ENCODE measurements around the gene RAP2A. TPM values are rescaled to one million over a fixed set of nuclear protein-coding genes. Genes with fewer than 3 reads are reported as not detected.

RAP2A gene
- total RNA-seq, 1 experiment from 2014 or later, result 32.1 TPM

- TF ChIP-seq CTCF (conservative IDR thresholded peaks at IDR 0.05), result no peak
- no peak overlapping the region for H2AFZ ChIP-seq (ENCODE audit: low read length)
- Mint-ChIP-seq H3K4me1 (peaks cover 8 to 11% of the 10 kb centered on the region in 2 experiments; a peak in 3 of 4 replicates), H3K27ac (no peak overlapping the region), H3K9me3 (no peaks in the 10 kb centered on the region), H3K36me3 (ENCODE audit: insufficient read depth in 1 of 3, low read depth in 3 of 3) (peaks cover 6 to 8% (median 7%) of the 10 kb centered on the region in 3 experiments; a peak in 5 of 7 replicates), H3K4me3 (no peak overlapping the region), H3K27me3 (ENCODE audit: low read depth) (no peaks in the 10 kb centered on the region)
- no peak overlapping the region for H4K91ac ChIP-seq (ENCODE audit: insufficient read length, low read depth, low read length)
- H4K5ac ChIP-seq (ENCODE audit: insufficient read length, low read depth, low read length), result no peak overlapping the region
- no peaks in the 10 kb centered on the region for H3K27me3 ChIP-seq (ENCODE audit: insufficient read depth, low read length)
- no peak overlapping the region for H2BK5ac ChIP-seq (ENCODE audit: insufficient read length, low read length)
- H3K56ac ChIP-seq (ENCODE audit: insufficient read length, low read depth, low read length), result no peak overlapping the region
- no peaks in the 10 kb centered on the region for H3K79me2 ChIP-seq (ENCODE audit: insufficient read depth, low read length)
- H3K4me2 ChIP-seq (ENCODE audit: insufficient read depth, insufficient read length, low read length), result no peak overlapping the region
- WGBS (ENCODE audit: extremely low coverage, insufficient read length, low lambda C conversion rate), result no CpG with 5 or more reads among the region's 3 CpGs
- H3T11ph ChIP-seq (ENCODE audit: low read length), result no peak overlapping the region
- H2BK20ac ChIP-seq (ENCODE audit: low read depth, low read length, poor library complexity, severe bottlenecking), result no peak overlapping the region
- no peaks in the 10 kb centered on the region for H3K23me2 ChIP-seq (ENCODE audit: insufficient read length, low read depth, low read length, poor library complexity, severe bottlenecking)
- no peaks in the 10 kb centered on the region for H3K9me3 ChIP-seq (ENCODE audit: control insufficient read depth, low read depth, low read length)
- no peaks in the 10 kb centered on the region; the same call in 1 of the 2 replicates for H3K4me1 ChIP-seq (ENCODE audit: insufficient read depth, low read length)
- no peak overlapping the region for H3K4ac ChIP-seq (ENCODE audit: low read depth, low read length)
- H4K8ac ChIP-seq (replicated peaks; ENCODE audit: insufficient read length, low read depth, low read length), result no peak overlapping the region
- no peaks in the 10 kb centered on the region for H4K20me1 ChIP-seq (ENCODE audit: control insufficient read depth, insufficient read depth, insufficient read length)
- no peaks in the 10 kb centered on the region for H3K79me1 ChIP-seq (ENCODE audit: insufficient read depth, low read depth, low read length, poor library complexity, severe bottlenecking)
- no peak overlapping the region for H2AK5ac ChIP-seq (ENCODE audit: insufficient read length, low read length)
- no peak overlapping the region for H2BK120ac ChIP-seq (ENCODE audit: low read depth, low read length, poor library complexity, severe bottlenecking)
- no peak for DNase-seq
- H2BK15ac ChIP-seq (ENCODE audit: low read depth, low read length), result no peak overlapping the region
- H3K14ac ChIP-seq (ENCODE audit: insufficient read depth, low read length), result no peak overlapping the region
- no peak overlapping the region for H3K23ac ChIP-seq (ENCODE audit: insufficient read length, low read depth, low read length)
- H3K18ac ChIP-seq (ENCODE audit: insufficient read length, low read depth, low read length), result no peak overlapping the region
- no peak overlapping the region for H3K27ac ChIP-seq (ENCODE audit: insufficient read length, low read depth, low read length)
- H2BK12ac ChIP-seq (ENCODE audit: insufficient read length, low read depth, low read length), result no peak overlapping the region
- H3K9ac ChIP-seq (ENCODE audit: extremely low read depth, insufficient read length, low read length), result no peak overlapping the region
Observed at GRCh38 chr13:97464561-97464960, 30.6 kb downstream of the RAP2A start.
